NCI-H69 (cell line): ENCODE data around the gene COG7.
"Not testable (repeated sequence)": the region's sequence is repeated elsewhere in the genome, so short reads cannot be mapped to it uniquely, and the experiment has no call there.

Experiments
- DNase-seq: peaks from one replicate; lab custom pipeline; 2025; lab: John Stamatoyannopoulos, UW

Gene COG7

GRCh38 chr16:23469814-23470213 lies 16.8 kb upstream of the COG7 start:
- DNase-seq: peak; percentile 41

DNA sequence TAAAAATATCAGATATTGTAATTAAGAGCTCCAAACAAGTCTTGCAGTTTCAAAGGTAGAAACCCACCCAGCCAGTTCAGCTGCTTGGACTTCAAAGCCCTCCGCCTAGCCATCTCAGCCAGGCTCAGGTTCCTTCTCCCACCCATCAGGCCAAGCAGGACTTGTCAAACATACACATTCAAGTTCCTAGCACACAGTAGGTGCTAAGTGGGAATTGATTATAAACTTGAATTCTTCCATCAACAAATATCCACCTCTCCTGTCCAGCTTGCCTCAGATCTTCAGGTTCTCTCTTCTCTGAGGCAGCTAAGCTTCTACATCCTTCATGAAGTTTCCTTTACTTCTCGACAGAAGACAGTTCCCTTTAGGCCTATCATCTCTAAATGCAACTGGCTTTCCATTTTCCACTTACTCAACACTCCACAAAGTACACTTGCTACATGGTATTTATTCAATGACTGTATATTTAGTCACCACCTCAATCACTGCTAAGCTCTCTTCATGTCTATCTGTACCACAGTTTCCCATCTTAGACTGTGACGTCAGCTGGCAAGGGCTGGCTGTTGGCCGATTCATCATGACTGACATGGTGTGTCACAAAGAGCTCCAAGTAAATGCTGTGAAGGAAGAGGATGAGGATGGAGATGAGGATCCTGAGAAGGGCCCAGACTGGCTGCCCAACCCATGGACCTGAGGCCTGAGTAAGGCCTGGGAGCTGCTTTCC lies 13.3 kb upstream of the COG7 start:
- DNase-seq: no peak

GRCh38 chr16:23465179-23465578 lies 12.2 kb upstream of the COG7 start:
- no peak for DNase-seq

- DNase-seq: no peak
Measured at GRCh38 chr16:23464196-23464595, 11.2 kb upstream of the COG7 start.

GRCh38 chr16:23462994-23463393 lies 10.0 kb upstream of the COG7 start:
- peak; percentile 21 for DNase-seq

GRCh38 chr16:23453338-23454052 lies 506 bp upstream of the COG7 start:
- DNase-seq: no peak

DNA sequence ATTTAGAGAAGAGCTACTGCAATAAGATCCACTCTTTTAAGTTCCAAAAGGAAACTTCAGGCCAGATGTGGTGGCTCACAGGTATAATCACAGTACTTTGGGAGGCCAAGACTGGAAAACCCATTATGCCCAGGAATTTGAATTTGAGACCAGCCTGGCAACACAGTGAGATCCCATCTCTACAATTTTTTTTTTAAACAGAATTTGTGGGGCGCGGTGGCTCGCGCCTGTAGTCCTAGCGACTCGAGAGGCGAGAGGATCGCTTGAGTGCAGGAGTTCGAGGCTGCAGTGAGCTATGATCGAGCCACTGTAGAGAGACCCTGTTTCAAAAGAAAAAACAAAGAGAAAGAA lies 793 bp downstream of the COG7 start:
- DNase-seq: peak; percentile 45

DNA sequence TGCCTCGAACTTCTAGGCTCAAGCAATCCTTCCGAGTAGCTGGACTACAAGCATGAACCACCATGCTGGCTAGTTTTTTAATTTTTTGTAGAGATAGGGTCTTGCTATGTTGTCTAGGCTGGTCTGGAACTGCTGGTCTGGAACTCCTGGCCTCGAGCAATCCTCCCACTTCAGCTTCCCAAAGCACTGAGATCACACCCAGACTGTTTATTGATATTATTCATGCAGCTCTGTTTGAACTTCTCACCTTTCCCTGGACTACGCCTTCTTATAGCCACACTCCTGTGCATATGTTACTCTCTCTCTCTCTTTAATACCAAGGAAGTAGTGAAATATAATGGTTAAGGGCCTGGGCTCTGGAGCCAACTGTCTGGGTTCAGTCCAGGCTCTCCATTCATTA lies 4.6 kb downstream of the COG7 start:
- DNase-seq: no peak

DNA sequence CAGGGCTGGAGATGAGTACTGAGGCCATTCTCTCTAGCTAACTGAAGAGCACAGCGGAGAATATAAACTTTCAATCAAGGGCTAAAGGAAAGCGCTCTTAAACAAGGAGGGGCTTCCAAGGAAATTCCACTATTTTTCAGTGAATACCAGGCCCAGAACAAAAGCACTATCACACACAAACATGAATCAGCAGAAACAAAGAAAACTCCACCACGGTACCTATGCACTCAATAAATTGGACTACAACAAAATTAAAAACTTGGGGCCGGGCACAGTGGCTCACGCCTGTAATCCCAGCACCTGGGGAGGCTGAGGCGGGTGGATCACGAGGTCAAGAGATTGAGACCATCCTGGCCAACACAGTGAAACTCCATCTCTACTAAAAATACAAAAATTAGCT lies 15.4 kb downstream of the COG7 start:
- DNase-seq: not testable (repeated sequence)

- DNase-seq: no peak
Measured at GRCh38 chr16:23436951-23437350, 16.0 kb downstream of the COG7 start.

DNA sequence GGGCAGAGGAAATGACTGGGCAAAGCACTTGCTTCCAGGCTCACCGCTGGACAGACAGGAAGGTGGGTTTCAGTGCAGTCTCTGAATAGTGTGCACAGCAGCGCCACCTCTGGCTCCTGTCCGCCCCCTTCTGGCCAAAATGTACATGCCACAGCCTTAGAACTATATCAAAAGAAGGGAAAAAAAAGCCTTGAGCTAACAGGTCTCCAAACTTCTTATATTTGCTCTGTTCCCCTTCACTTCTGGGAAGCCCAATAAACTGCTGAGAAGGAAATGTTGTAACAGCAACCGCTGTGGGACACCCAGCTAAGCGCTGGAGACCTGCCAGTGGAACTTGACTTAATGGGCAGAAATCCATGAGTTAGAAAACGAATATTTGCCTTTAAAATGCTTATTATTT lies 17.5 kb downstream of the COG7 start:
- DNase-seq: peak; percentile 84

DNA sequence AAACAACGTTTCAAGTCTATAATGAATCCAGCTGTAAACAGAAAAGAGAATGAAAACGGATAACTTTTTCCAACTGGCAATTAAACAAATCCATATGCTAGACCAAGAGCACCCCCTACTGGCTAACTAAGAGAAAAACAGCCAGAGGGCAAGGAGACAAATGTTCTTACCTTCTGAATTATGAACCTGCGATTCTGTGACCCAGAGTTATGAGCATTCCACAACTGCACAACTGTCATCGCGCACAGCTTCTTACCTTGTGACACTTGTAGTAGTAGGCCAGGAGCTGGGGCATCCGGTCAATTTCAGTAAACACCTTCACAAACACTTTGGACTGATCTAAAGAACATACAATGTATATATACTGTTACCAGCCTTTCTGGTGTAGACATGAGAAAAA lies 18.6 kb downstream of the COG7 start:
- peak; percentile 79 for DNase-seq

GRCh38 chr16:23433261-23433920 lies 19.6 kb downstream of the COG7 start:
- peak; percentile 72 for DNase-seq

GRCh38 chr16:23432176-23433128 lies 20.5 kb downstream of the COG7 start:
- peak; percentile 38 for DNase-seq

DNA sequence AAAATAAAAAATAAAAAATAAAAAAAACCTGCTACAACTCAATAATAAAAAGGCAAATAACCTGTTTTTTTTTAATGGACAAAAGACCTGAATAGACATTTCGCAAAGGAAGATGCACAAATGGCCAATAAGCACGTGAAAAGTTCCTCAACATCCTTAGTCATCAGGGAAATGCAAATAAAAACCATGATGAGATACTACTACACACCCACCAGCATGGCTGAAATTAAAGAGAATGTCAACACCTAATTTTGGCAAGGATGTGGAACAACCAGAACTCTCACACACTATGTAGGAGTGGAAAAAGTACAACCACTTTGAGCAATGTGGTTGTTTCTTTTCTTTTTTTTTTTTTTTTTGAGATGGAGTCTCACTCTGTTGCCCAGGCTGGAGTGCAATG lies 24.6 kb downstream of the COG7 start:
- no peak for DNase-seq

GRCh38 chr16:23424292-23424958 lies 28.6 kb downstream of the COG7 start:
- DNase-seq: peak; percentile 95

GRCh38 chr16:23423496-23424049 lies 29.4 kb downstream of the COG7 start:
- DNase-seq: peak; percentile 97

DNA sequence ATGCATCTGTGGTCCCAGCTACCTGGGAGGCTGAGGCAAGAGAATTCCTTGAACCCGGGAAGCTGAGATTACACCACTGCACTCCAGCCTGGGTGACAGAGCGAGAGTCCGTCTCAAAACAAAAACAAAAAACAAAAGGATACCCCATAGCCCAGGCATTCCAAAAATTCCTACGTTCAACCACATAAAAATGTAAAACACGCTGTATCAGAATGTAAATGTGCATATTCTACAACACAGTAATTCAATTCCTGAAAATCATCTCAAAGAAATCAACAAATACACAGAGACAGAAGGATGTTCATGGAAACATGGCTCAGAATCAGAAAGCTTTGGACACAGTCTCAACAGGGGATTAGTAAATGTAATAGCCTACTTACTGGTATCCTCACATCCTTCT lies 33.0 kb downstream of the COG7 start:
- DNase-seq: no peak

- DNase-seq: no peak
Measured at GRCh38 chr16:23416816-23417215, 36.2 kb downstream of the COG7 start.

- no peak for DNase-seq
Measured at GRCh38 chr16:23414731-23415130, 38.3 kb downstream of the COG7 start.

DNA sequence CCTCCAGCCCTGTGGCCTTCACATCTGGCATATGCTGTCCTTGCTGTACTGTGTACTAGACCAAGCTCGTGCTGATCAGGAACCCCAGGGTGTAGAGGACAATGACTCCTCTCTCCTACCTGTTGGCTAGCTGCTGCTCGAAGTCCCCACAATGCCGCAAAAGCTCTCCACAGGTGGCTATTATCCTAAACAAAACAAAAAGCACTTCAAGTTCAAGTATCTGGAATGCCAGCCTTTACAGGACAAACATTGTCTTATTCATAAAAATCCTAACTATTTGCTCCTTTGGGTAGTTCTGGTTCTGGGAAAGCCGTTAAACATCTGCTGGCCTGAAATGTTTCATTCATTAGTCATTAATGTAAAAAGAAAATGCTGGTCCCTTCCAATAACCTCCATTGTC lies 42.8 kb downstream of the COG7 start:
- peak; percentile 72 for DNase-seq
